HPDE6-E6E7 (cell line): Measurements from ENCODE around the gene MIA2.
A peak's percentile ranks its signal among the peaks of the same experiment; 100 is the strongest.
"Not testable (repeated sequence)": the region's sequence is repeated elsewhere in the genome, so short reads cannot be mapped to it uniquely, and the experiment has no call there.

Source experiments
- DNase-seq: peaks from one replicate; pipeline ENCODE4 v3.0.0; 2011; ENCODE audit warnings: missing footprints; ENCODE audit errors: extremely low spot score

MIA2 gene, protein sequence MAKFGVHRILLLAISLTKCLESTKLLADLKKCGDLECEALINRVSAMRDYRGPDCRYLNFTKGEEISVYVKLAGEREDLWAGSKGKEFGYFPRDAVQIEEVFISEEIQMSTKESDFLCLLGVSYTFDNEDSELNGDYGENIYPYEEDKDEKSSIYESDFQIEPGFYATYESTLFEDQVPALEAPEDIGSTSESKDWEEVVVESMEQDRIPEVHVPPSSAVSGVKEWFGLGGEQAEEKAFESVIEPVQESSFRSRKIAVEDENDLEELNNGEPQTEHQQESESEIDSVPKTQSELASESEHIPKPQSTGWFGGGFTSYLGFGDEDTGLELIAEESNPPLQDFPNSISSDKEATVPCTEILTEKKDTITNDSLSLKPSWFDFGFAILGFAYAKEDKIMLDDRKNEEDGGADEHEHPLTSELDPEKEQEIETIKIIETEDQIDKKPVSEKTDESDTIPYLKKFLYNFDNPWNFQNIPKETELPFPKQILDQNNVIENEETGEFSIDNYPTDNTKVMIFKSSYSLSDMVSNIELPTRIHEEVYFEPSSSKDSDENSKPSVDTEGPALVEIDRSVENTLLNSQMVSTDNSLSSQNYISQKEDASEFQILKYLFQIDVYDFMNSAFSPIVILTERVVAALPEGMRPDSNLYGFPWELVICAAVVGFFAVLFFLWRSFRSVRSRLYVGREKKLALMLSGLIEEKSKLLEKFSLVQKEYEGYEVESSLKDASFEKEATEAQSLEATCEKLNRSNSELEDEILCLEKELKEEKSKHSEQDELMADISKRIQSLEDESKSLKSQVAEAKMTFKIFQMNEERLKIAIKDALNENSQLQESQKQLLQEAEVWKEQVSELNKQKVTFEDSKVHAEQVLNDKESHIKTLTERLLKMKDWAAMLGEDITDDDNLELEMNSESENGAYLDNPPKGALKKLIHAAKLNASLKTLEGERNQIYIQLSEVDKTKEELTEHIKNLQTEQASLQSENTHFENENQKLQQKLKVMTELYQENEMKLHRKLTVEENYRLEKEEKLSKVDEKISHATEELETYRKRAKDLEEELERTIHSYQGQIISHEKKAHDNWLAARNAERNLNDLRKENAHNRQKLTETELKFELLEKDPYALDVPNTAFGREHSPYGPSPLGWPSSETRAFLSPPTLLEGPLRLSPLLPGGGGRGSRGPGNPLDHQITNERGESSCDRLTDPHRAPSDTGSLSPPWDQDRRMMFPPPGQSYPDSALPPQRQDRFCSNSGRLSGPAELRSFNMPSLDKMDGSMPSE (N-terminal part only)

DNA sequence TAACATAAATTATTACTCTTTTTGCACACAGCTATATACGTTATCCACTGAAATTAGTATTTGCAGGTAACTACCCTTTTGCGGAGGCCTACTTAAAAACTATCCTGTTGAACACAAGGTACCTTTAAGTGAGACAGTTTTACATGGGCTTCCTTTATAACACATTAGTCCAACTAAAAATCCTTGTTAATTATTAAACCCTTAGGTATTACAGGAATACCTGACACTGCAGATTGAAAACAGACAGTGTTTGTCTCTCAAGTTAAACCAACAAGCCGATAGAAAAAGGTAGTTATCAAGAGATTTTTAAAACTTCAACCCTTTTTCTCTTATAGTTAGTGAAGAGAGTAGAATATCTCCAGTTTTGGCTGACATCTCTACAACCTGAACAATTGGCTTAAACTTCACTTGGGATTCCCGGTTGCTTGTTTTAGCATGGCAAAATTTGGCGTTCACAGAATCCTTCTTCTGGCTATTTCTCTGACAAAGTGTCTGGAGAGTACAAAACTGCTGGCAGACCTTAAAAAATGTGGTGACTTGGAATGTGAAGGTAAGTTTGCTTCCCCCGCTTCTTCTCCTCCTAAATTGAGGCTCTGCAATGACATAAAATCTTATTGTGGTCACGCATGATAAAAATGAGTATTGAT is at the start of gene MIA2:
MIA2 (plus strand) TSS at position 236 of the 647 bp plus-strand sequence; CDS start at position 436, 200 bp downstream.
- DNase-seq = no peak

DNA sequence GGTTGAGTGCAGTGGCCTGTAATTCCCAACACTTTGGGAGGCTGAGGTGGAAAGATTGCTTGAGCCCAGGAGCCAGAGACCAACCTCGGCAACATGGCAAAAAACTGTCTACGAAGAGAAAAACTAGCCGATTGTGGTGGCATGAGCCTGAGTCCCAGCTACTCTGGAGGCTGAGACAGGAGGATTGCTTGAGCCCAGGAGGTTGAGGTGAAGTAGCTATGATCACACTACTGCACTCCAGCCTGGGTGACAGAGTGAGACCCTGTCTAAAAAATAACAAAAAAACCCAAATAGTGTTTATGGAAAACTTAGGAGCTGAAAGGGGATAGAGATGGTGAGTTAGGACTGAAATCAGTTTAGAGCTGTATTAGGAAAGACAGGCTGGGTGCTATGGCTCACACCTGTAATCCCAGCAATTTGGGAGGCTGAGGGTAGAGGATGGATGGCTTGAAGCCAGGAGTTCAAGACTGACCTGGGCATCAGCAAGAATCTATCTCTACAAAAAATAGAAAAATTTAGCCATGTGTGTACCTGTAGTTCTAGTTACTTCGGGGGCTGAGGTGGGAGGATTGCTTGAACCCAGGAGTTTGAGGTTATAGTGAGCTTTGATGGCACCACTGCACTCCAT is 49.0 kb upstream of the MIA2 start:
- DNase-seq = no peak

DNA sequence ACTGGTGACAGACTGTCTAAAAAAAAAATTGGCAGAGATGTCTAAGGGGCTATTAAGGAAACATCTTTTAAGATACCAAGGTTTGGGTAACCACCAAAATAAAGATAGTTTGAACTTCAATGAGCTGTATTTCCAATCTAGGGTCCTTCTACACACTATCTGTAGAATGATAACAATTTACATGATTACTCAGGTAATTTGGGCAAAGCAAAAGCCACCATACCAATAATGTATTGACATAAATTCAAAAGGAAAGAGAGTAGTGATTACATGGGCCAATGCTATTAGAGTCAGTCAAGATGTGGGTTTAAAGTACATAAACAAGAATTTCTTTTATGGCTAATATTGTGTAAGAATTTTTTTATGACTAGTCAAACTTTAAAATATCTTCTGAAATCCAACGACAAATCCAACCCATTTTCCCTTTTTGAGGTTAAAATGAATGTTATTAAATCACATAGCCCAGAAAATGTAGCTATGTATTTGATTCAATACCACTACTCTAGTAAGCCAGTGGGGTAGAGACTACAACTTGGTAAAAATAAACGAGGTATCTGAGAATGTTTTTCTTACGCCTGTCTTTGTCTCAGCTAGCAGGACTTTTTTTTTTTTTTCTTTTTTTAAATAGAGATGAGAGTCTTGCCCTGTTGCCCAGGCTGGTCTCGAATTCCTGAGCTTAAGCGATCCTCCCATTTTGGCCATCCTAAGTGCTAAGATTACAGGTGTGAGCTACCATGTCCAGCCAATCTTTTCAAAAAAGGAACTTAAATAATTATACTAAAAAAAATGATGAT is 48.3 kb upstream of the MIA2 start:
- no peak for DNase-seq

DNA sequence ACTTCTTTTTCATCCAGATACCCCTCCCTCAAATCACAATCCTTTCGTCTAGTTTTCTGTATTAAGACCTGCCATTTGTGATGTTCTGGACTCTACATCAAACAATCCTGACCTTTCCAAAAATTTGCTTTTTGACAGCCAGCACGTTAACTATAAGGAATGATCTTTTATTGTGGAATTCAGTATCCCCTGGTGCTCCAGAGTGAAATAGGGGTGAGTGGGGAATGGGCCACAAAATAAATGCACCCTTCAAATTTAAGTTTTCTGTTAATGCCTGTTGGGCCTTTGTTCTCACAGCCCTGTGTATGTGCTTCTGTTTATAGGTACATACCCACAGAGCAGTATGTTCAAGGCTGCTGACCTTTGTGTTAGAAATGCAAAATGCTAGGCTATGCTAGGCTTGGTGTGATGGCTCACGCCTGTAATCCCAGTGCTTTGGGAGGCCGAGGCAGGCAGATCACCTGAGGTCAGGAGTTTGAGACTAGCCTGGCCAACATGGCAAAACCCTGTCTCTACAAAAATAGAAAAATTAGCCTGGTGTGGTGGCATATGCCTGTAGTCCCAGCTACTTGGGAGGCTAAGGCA is 46.7 kb upstream of the MIA2 start:
- DNase-seq = no peak

DNA sequence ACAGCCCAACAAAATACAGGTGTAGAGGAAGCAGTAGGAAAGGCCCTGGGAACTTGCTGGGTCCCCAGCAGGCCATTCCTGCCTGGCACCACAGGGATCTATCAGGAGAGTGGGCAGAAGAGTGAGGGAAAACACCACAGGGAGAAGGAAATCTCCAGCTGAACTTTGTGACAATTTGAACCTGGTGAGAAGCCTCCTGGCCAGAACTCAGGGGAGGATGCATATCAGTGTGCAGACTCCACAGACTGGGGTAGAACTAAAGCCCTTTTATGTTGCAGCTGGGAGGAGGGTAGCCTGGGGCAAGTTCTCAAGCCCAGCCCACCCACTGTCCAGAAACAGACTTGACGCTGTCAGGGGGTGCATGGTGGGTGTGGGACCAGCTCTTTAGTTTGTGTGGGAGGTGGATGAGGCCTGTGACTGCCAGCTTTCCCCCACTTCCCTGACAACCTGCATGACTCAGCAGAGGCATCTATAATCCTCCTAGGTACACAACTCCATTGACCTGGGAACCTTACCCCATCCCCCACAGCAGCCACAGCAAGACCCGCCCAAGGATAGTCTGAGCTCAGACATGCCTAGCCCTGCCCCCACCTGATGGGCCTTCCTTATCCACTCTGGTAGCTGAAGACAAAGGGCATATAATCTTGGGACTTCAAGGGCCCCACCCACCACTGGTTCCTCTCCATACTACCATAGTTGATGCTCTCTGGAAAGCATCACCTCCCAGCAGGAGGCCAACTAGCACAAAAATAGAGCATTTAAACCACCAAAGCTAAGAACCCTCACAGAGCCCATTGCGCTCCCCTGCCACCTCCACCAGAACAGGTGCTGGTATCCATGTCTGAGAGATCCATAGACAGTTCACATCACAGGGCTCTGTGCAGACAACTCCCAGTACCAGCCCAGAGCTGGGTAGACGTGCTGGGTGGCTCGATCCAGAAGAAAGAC is 29.8 kb upstream of the MIA2 start:
- no peak for DNase-seq

DNA sequence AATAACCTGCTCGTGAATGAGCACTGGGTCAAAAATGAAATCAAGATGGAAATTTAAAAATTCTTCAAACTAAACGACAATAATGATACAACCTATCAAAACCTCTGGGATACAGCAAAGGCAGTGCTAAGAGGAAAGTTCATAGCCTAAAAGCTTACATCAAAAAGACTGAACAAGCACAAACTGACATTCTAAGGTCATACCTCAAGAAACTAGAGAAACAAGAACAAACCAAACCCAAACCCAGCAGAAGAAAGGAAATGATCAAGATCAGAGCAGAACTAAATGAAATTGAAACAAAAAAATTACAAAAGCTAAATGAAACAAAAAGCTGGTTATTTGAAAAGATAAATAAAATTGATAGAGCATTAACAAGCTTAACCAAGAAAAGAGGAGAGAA is 26.3 kb upstream of the MIA2 start:
- not testable (repeated sequence) for DNase-seq

DNA sequence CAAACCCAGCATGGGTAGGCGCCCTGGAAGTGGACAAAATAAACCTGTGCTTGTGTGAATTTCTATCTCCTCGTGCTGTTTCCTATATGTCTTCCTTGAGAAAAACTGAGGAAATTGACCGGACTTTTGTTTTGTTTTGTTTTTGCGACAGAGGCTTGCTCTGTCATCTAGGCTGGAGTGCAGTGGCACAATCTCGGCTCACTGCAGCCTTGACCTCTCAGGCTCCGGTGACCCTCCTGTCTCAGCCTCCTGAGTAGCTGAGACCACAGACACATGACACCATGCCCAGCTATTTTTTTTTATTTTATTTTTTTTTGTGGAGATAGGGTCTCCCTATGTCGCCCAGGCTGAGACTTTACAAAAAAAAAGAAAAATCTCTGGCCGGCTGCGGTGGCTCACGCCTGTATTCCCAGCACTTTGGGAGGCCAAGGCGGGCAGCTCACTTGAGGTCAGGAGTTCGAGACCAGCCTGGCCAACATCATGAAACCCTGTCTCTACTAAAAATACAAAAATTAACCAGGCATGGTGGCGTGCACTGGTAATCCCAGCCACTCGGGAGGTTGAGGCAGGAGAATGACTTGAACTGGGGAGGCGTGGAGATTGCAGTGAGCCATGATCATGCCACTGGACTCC is 22.5 kb upstream of the MIA2 start:
- DNase-seq = no peak

DNA sequence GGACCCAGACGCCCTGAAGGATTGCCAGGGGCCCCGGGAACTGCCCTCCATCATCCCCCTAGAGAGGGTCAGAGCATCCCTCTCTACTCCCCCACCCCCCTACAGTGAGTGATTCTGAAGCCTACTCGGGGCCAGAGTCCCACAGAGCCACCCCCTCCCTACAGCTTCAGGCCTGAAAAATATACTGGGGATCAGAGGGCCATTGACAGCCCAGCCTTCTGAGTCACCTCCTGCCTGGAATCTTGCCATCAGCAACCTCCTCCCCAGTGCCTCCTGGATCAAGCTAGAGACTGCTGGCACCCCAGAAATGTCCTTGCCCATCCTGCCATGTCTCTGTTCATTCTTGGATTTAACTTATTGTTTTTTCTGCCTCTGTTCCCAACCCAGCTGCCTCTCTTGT is 21.7 kb upstream of the MIA2 start:
- no peak for DNase-seq

DNA sequence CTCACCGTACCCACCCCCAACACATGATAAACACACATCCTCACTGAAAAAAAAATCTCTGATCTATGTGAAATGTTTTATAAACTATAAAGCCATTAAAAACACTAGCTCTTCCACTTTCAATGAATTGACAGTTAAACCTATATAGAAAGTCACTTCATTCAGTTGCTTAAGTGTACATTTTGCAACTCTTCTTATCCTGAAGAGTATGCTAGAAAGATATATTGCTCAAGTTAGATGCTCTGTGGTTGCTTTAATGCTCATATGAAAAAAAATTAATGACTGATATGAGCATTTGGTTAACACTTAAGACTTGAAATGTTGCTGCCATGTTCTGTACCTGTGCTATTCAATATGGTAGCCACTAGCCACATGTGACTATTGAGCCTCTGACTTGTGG is 21.0 kb upstream of the MIA2 start:
- DNase-seq = no peak

DNA sequence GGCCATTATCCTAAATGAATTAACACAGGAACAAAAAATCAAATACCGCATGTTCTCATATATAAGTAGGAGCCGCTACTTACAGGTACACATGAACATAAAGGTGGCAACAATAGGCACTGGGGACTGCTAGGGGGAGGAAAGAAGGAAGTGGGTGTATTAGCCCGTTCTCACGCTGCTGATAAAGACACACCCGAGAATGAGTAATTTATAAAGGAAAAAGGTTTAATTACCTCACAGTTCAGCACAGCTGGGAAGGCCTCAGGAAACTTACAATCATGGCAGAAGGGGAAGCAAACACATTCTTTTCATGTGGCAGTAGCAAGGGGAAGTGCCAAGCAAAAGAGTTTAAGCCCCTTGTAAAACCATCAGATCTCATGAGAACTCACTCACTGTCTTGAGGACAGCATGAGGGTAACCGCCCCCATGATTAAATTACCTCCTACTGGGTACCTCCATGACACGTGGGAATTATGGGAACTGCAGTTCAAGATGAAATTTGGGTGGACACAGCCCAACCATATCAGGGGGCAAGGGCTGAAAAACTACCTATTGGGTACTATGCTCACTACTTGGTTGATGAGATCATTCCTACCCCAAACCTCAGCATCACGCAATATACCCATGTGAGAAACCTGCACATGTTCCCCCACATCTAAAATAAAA is 16.4 kb upstream of the MIA2 start:
- DNase-seq = no peak

DNA sequence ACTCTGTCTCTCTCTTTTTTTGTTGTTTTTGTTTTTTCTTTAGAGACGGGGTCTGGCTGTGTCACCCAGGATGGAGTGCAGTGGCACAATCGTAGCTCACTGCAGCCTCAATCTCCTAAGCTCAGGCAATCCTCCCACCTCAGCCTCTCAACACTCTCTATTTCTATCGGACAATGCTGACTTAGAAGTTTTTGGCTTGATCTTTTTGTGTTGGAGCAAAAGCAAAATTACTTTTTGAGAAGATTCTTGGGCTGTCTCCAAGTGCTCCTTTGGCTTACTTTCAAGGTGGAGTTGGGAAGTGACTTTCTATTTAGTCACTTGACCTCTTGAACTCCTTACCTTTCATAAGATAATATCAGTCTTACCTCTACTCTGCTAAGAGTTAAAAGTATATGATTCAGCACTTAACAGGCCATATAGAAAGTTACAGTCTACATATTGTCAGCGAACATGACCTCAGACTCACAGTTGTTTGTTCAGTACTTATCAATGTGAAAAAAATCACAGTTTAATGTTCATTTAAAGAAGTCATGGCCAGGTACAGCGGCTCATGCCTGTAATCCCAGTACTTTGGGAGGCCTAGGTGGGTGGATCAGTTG is 15.4 kb upstream of the MIA2 start:
- DNase-seq = peak; percentile 71

DNA sequence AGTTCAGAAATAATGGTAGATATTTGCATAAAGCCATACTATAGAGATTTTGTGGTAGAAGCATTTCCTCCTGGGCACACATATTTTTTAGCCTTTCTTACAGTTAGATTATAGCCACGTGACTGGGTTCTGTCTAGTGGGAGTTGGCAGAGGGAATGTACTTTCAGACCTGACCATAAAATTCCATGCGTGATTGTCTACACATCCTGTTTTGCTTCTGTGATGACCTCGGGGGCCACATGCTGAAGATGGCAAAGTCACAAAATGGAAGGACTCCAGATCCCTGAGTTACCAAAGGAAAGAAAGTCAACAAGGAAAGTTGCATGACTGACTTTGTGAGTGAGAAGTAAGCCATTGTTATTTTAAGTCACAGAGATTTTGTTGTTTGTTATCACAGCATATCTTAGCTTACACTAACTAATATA is 14.6 kb upstream of the MIA2 start:
- no peak for DNase-seq

DNA sequence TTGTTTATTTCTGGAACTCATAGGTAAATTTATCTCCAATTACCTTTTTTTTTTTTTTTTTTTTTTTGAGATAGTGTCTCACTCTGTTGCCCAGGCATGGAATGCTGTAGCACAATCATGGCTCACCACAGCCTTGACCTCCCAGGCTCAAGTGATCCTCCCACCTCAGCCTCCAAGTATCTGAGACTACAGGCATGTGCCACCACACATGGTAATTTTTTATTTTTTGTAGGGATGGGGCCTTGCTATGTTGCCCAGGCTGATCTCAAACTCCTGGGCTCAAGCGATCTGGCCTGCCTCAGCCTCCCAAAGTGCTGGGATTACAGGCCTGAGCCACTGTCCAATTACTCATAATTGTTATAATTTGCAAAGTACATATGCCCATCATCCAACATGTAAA is 13.2 kb upstream of the MIA2 start:
- not testable (repeated sequence) for DNase-seq

DNA sequence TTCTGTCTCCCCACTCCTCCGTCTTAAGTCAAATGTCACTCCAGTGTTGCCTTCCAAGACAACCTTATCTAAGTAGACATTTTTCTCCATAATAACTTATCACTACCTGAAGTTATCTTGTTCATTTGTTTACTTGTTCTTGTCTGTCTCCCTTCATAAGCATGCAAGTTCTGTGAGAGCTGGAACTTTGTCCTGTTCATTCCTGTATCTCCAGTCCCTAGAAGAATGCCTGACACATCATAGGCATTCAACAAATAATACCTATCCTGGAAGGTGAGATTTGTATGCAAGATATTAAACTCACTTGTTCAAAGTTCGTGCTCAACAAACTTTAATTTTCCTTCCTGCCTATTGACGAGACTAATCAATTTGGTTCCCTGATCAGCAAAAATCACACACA is 5.7 kb upstream of the MIA2 start:
- DNase-seq = no peak

DNA sequence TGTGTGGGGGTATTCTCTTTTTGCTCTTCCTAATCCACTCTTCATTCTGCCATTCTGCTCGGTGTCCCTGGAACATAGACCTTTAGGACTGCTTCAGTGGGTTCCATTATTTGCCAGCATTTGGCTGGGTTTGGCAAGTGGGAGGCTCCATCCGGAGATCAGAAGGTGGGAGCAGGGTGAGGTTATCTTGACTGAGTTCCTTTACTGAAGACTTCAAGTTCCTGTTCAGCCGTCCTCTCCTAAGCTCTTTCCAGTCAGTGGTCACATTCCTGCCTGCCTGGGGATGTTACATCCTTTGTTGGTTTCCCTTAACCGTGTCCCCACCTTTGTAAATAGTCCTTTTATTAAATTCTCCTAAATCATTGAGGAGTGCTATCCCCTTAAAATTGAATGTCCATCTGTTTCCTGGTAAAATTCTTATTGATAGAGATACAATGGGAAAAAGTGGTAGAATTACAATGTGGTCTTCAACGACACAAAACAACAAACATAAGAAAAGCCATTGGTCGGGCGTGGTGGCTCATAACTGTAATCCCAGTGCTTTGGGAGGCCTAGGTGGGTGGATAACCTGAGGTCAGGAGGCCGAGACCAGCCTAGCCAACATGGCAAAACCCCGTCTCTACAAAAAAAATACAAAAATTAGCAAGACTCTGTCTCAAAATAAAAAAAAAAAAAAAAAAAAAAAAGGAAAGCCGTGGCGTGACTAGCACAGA is 5.0 kb upstream of the MIA2 start:
- no peak for DNase-seq

DNA sequence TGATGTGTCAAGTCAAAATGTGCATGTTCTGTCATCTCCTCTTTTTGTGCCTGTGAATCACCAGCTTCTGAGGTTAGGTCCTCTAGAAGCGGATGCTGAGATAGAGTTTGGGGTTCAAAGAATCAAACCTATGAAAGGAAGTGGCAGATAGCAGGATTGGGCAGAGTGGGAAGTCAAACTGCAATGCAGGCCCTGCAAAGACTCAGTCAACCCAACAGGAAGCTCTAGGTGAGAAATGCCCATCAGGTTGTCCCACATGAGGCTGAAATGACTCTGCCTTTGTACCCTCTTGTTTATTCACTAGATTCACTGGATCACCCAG is 4.5 kb upstream of the MIA2 start:
- DNase-seq = no peak

DNA sequence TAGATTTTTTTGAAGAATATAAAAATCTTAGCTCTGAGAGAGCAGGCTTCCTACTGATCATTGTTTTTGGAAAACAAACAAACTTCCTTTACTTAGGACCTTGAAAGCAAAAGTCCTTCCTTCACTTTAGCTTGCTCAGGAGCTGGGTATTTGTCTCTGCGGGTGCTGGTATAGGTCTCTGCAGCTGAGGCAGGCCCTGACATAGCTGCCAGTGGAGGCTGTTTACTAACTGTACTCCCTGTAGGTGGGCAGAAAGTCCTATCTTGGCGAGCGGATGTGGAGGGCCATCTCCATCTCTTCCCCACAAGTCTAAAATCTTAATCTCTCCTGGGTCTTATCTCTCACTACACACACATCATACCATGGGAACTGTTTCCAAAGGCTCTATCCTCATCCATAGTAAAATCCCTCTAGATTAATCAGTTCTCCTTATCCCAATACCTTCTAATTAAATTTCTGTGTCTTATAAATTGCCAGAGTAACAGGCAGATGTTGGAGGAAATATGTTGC is 4.1 kb upstream of the MIA2 start:
- no peak for DNase-seq
